ENCODE results near the gene GALM. TPM values are rescaled to one million over a fixed set of nuclear protein-coding genes. Genes with fewer than 3 reads are reported as not detected.

Gene GALM
- total RNA-seq, 1 donor from 2014 or later = 46.3 TPM

GRCh38 chr2:38622210-38622609 lies 43.7 kb upstream of the GALM start:
- no peak for DNase-seq (ENCODE audit: low spot score, unreplicated experiment)
- Mint-ChIP-seq H3K27ac (no peak overlapping the region), H3K36me3 (ENCODE audit: insufficient read depth) (peaks cover 3% of the 10 kb centered on the region), H3K4me3 (ENCODE audit: low read depth) (no peak overlapping the region), H3K27me3 (no peaks in the 10 kb centered on the region), H3K4me1 (ENCODE audit: low read depth) (peaks cover 54% of the 10 kb centered on the region), H3K9me3 (ENCODE audit: low read depth) (peaks cover 9% of the 10 kb centered on the region)
- no peak for TF ChIP-seq CTCF (IDR thresholded peaks at IDR 0.05; ENCODE audit: unreplicated experiment)

GRCh38 chr2:38626326-38627035 lies 39.4 kb upstream of the GALM start:
- H3K36me3 Mint-ChIP-seq (ENCODE audit: insufficient read depth) = peaks cover 3% of the 10 kb centered on the region
- H3K27ac Mint-ChIP-seq = peak overlapping the region; percentile 92
- no peak for DNase-seq (ENCODE audit: low spot score, unreplicated experiment)
- peak overlapping the region; percentile 22 for H3K4me3 Mint-ChIP-seq (ENCODE audit: low read depth)
- peaks cover 4% of the 10 kb centered on the region for H3K9me3 Mint-ChIP-seq (ENCODE audit: low read depth)
- TF ChIP-seq CTCF (IDR thresholded peaks at IDR 0.05; ENCODE audit: unreplicated experiment) = no peak
- H3K27me3 Mint-ChIP-seq = no peaks in the 10 kb centered on the region
- peaks cover 41% of the 10 kb centered on the region for H3K4me1 Mint-ChIP-seq (ENCODE audit: low read depth)

GRCh38 chr2:38627391-38627790 lies 38.5 kb upstream of the GALM start:
- Mint-ChIP-seq H3K4me1 (ENCODE audit: low read depth) (peaks cover 39% of the 10 kb centered on the region), H3K4me3 (ENCODE audit: low read depth) (peak overlapping the region; percentile 7)
- no peak for DNase-seq (ENCODE audit: low spot score, unreplicated experiment)

GRCh38 chr2:38629684-38630083 lies 36.2 kb upstream of the GALM start:
- TF ChIP-seq CTCF (IDR thresholded peaks at IDR 0.05; ENCODE audit: unreplicated experiment) = no peak
- Mint-ChIP-seq H3K27me3 (no peaks in the 10 kb centered on the region), H3K36me3 (ENCODE audit: insufficient read depth) (peaks cover 2% of the 10 kb centered on the region), H3K4me3 (ENCODE audit: low read depth) (no peak overlapping the region), H3K4me1 (ENCODE audit: low read depth) (peaks cover 41% of the 10 kb centered on the region), H3K9me3 (ENCODE audit: low read depth) (peaks cover 6% of the 10 kb centered on the region), H3K27ac (no peak overlapping the region)
- no peak for DNase-seq (ENCODE audit: low spot score, unreplicated experiment)

More at GRCh38 chr2:38627391-38627790, 38.5 kb upstream of the GALM start:
- no peaks in the 10 kb centered on the region for H3K27me3 Mint-ChIP-seq
- H3K36me3 Mint-ChIP-seq (ENCODE audit: insufficient read depth) = peaks cover 2% of the 10 kb centered on the region
- peaks cover 4% of the 10 kb centered on the region for H3K9me3 Mint-ChIP-seq (ENCODE audit: low read depth)
- H3K27ac Mint-ChIP-seq = peak overlapping the region; percentile 92
- TF ChIP-seq CTCF (IDR thresholded peaks at IDR 0.05; ENCODE audit: unreplicated experiment) = no peak

- DNase-seq (ENCODE audit: low spot score, unreplicated experiment) = no peak
- Mint-ChIP-seq H3K27me3 (no peaks in the 10 kb centered on the region), H3K4me1 (ENCODE audit: low read depth) (peaks cover 30% of the 10 kb centered on the region), H3K27ac (no peak overlapping the region), H3K9me3 (ENCODE audit: low read depth) (peaks cover 3% of the 10 kb centered on the region), H3K4me3 (ENCODE audit: low read depth) (no peak overlapping the region), H3K36me3 (ENCODE audit: insufficient read depth) (no peaks in the 10 kb centered on the region)
- TF ChIP-seq CTCF (IDR thresholded peaks at IDR 0.05; ENCODE audit: unreplicated experiment) = no peak
Measured at GRCh38 chr2:38631976-38632375, 33.9 kb upstream of the GALM start.

Data from progenitor cell of endocrine pancreas (in vitro differentiated cells).